NOMO-1 treated with dmso at 0.1 percent for 144 hours (cell line): ENCODE results near the gene NFIX.

Experiments used
- DNase-seq: peaks from one replicate; lab custom pipeline; 2025; ENCODE audit not compliant: unreplicated experiment; lab: John Stamatoyannopoulos, UW

Gene NFIX

DNA sequence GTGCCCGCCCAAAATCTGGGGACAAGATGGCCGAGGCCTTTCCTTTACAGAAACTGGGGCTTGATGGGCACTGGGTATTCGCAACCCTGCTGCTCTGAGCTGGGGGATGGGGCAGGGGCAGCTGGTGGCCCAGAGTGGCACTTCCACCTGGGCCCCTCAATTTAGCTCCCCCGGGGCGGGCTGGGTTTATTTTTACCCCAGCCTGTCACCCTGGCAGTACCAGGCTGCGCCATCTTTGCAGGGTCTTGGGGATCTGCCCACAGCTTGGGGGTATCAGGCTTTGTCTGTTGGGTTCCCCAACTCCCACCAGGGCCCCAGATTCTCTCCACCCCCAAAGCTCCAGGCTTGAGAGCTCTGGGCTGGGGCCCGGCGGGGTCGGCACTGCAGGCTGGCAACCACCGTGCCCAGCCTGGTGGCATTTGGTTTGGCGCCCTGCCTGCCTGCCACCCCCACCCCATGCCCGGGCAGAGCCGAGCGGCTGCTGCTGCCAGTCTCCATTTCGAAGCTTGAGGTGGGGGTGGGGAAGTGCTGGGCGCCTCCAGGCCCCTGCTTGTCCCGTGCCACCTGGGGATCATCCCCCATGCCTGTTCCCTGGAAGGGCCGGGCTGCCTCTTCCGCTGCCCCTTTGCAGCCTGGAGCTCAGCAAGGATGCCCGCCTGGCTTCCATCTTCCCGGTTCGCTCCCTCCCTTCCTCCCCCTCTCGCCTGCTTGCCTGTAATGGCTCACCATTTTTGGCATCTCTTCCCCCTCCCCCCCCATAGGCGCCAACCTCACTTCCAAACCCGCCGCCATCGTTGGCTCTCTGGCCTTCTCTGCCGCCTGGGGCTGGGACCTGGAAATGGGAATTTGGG is 11.4 kb downstream of the NFIX start:
- DNase-seq, result no peak

DNA sequence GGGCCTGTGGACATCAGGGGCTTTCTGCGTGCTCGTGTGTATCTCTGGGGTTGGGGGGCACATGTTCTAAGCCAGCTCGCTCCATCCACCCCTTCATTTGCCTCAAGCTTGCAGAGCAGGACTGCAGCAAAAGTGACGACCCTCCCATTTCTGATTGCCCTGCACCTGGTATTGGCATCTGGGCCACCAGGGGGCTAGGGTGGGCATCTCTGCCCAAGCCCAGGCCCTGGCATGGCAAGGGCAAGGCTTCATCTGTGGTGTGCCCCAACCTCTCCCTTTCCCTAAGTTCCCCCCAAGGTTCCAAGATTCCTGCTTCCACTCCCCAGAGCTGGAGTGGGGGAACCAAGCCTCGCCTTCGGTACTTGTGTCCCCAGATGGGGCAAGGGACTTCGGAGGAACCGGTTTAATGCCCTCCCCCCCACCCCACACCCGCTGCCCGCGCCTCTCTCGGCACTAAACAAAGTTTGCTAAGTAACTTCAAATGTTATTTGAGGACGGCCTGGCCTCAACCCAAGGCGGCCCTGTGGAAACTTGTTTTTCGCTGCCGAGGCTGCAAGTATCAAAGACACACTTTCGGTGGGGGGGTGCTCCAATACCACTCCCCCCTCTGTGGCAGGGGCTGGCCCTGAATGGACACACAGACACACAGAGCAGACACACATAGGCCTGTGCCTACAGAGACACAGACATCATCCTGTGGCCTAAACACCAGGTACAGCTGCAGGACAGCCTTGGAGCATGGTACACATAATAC is 12.2 kb downstream of the NFIX start:
- no peak for DNase-seq

DNA sequence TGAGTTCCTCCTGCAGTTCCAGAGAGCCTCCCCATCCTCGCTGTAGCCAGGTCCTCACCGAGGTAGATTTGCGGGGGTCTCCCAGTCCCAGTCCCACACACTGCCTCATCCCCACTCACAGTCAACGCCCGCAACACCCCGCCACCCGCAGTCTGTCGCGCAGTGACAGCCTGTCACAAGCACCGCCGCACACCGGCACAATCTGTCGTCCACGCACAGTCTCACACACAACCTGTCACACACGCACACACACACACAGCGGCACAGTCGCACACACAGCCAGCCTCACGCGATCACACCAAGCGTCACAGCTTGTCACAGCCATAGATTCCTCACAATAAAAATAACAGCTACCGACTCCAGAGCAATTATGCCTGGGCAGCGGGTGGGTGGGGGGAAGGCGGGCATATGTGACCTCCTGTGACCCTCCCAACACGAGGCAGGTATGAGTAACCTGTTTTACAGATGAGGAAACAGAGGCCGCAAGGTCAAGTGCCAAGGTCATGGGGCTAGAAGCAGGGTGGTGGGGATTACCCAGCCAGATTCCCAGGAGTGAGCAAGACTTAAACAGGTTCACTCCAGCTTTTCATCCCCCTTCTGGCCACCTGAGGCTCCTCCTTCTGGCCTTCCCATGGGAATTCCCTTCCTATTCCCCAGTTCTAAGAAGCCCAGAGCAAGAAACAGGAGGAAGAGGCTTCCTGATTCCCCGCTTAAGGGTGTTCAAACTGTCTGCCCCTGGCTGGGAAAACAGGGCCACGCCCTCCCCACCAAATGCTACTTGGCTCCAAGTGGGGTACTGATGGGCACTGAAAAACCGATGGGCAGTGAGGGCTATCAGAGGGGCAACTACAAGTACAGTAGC is 13.9 kb downstream of the NFIX start:
- no peak for DNase-seq

DNA sequence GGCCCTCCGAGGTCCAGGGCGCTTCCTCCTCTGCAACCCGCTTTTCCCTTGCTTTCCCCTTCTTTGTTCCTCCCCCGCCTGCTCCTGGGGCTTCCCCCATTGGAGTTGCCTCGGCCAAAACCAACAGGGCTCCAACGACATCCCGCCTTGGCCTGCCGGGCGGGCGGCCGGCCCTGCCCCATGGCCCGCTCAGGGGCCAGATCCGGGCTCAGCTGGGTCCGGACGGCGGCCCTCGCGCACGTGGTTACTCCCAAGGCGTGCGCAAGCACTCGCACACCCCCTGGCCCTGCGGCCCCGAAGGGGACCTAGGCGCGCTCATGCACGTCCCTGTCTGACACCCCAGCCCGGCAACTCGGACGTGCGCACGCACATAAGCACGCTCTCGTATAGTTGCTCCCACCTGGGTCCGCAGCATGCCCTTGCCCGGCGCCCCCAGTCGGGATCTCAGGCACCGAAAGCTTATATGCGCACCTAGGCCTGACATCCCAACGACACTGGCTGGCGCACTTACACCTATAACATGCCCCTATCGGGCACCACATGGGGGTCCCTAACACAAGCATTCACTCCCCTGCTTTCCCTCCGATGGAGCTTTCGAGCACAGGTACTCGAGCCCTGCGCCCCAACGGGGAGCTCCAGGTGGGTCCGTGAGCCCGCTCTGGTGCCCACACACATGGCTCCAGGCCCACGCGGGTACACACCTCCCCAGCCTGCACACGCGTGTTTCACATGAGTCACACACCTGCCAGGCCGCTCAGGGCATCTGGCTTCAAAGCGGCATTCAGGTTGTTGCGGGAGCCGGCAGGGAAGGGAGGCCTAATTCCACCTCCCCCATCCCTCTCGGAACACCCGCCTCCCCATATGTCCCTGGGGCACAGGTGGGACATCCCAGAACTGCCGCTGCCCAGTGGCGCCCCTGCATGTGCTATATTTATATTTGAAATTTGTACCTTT is 15.0 kb downstream of the NFIX start:
- DNase-seq, result no peak

DNA sequence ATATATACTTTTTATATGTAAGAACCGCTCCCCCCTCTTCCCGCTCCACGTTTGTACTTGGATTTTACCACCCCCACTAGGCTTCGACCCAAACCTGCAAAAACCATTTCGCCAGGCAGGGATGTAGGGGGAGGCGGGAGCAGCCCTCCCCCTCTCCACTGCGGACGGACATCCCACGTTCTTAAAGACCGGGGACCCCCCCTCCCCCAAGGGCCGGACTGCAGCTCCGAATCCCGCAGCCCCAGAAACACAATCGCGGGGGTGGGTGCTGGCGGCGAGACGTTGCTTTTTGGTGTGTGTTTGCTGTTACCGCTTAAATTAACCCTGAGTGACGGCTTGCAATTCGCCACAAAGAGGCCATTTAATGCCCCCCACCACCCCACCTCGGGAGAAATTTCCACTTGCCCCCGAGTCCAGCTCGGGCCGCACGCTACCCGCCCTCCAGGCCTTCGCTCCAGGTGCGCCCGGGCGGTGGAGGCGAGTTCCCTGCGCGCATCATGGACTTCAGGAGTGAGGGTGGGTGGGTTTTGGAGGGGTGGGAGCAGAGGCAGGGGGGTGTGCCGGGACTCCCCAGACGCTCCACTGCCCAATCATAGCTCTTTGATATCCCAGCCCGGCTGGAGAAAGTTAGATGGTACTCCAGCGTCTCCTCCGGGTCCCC is 15.8 kb downstream of the NFIX start:
- DNase-seq, result no peak

DNA sequence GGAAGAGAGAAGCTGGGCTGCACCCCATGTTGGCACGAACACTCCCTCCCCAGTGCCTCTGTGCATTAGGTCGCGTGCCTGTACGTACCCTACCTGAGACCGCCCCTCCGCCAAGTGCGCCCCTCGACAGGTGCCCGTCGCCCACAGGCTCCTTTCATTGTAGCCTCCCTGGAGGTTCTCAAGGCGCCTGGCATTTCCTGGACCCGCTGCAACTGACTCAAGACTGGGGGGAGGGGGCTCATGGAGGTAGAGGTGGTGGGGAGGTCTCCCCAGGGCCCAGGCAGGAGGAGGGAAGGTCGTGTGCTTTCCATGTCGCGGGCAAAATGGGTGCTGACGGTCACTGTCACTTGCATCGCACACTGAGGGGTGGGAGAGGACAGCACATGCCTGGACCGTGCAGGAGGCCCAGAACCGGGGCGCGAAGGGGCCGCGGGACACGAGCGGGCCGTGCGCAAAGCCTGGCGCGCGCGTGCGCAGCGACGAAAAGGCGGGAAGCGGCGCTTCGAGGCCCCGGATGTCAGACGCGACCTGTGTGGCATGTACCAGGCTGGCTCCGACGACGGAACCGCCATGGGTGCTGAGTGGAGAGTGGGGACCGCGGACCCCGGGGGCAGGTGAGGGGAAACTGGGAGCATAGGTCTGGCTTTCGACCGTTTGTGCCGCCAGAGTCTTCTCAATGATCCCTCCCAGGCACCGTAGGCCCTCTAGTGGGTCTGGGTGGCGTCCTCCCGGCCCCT is 16.5 kb downstream of the NFIX start:
- DNase-seq, result no peak

DNA sequence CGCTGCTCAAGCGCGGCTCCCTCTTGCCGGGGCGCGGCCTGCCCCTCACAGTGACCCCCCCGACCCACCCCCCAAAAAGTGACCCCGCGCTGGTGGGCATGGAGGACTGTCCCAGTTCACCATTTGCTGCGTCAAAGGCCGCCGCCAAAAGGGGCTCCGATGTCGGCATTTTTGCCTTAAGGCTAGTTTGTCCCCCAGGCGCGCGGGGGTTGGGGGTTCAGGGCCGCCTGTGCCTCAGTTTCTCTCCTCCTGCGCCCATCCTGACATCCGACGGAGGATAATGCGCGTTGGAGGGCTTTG is 17.1 kb downstream of the NFIX start:
- no peak for DNase-seq

DNA sequence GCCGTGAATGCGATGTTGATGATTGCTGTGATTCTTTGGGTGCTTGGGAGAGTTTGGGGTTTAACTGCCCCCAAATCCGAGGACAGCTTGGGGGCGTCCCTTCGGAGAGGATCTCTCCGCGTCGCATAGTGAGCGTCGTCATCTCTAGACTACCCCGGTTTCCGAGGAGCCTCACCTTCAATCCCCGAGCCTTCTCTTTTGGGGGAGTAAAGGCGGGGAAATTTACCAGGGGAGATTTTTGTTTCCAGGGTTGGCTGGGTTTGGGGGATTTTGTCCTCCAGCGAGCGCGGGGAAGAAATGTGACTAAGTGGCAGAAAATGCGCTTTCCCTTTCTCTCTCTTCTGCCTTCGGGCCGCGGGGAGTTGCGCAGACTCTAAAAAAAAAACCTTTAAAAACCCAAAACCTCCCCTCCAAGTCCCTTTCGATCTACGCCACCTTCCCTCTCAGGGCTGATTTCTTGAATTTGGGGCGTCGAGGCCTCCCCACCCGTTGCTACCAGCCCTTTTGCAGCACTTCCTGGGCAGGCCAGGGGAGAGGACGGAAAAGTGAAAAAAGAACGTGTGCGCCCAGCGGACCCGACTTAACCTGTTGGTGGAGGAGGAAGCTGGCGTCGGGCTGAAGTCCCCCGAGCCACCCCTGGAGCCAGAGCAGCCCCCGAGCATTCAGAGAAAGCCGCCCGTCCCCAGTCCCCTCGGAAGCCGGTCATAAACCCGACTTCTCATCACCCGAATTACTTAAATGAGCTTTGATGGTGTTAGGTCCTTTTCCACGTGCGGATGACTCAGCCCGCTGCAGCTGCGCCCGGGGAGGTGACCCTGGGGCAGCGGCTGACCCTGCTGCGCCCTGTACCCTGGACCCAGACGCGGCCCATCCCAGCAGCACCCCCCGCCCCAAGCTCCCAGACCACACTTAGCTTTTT is 17.7 kb downstream of the NFIX start:
- DNase-seq, result peak; percentile 29

DNA sequence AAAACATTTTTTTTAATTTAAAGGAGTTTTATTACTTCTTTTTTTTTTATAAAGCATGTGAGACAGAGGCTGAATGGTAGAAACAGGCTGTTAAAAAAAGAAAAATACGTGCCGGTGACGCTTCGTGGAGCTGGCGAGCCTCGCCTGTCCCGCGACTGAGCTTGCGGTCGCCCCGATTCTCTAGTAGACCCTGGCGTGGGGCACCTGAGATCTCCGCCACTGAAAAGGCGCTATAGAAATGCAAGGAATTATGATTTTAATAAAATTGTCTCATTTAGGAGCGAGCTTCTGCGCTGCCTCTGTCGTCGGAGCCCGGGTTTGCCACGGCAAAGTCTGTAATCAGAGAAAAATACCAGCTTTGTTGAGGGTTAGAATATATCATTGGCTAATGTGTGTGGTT is 18.4 kb downstream of the NFIX start:
- DNase-seq, result no peak

DNA sequence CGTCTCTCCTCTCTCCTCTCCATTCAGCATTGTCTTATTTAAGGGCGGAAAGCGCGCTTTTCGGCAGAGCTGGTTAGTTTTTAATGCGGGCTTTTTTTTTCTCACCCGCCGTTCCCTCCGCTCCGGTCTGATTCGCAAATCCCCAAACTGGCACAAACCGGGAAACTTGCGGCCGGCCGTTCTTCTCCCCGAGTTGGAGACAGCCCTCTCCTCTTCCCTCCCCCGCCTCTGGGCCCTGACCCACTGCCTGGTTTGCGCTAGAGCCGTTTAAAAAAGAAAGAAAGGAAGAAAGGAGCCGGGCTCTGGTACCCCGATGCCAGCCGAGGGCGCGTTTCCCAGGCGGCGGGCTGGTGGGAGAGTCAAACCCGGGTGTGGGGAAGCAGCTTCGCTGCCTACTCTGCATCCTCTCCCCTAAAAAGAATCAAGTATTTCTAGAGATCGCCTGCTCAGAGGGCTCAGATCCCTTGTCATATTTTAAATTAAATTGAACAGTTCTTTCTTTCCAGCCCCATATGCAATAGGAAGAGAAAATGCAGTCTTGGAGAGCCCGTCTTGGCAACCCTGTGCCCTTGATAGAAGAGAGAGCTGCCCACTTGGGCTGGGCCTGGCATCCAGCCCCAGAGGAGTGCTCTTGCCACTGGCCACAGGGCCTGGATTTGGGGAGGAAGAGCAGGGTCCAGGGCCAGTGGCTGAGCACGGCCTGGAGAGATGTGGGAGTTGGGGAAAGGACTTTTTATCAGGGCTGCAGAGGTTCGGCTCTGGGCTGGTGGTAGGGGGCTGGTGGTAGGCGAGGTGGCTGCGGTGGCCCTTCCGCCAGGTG is 19.0 kb downstream of the NFIX start:
- no peak for DNase-seq

DNA sequence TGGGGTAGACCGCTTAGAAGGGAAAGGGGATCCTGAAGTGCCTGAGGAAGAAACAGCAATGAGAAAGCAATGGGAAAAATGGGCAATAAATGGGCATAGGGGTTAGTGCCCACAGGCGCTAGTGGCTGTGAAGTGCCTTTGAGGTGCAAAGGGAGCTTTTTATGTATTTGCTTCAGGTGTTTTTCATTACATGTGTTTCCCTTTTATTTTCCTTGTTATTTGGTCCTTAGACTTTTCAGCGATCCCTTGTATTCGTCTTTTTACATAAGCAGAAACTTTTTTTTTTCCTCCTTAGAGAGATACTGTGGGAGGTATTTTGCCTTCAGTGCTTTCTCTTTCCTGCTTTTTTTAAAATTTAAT is 19.6 kb downstream of the NFIX start:
- no peak for DNase-seq

DNA sequence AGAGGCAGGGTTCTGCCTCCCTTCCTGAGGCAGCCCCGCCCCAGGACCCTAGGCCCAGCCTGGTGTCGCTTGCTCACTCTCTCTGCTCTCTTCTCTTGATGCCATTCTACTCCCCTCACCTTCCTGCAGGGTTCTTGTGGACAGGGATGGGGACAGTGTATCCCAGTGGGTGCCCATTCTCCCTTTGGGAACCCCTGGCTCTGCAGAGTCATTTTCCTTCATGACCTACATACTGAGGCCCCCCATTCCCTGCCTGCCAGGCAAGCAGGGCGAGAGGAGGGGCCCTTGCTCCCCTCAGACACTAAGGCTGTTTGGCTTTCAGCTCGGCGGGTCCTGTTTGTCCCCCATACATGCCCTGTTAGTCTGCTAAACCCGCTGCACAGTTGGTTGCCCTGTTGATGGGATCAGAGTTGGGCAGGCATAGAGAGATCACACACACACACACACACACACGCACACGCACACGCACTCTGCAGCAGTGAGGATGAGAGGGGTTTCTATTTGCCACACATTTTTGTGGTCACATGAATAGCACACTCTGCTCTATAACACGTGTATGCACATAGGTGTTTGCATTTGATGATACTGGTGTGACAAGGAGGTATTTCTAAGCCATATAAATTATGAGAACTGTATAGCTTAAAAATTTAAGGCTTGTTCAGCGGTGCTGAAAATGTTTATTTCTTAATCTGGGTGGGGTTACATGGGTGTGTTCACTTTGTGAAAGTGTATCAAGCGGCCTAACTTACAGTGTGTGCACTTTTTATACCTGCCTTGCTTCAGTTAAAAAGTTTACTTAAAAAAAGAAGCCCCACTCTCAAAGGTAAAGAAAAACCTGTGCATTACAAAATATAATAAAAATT is 20.3 kb downstream of the NFIX start:
- no peak for DNase-seq

DNA sequence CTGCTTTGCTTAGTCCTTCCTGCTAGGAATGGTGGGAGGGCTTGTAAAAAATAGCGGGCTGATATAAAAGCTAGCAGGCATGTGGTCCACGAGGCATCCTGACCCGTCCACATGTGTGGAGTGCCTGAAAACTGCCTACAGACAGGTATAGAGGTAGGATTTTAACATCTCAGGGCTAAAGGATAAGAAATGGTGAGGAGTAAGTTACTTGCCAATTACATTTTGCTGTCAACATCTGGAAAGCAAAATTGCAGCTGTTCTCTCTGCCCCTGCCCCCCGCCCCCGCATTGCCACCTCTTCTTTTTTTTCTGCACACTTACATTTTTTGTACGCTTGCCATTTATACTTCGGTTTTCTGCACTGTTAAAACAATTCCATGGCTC is 21.0 kb downstream of the NFIX start:
- no peak for DNase-seq

DNA sequence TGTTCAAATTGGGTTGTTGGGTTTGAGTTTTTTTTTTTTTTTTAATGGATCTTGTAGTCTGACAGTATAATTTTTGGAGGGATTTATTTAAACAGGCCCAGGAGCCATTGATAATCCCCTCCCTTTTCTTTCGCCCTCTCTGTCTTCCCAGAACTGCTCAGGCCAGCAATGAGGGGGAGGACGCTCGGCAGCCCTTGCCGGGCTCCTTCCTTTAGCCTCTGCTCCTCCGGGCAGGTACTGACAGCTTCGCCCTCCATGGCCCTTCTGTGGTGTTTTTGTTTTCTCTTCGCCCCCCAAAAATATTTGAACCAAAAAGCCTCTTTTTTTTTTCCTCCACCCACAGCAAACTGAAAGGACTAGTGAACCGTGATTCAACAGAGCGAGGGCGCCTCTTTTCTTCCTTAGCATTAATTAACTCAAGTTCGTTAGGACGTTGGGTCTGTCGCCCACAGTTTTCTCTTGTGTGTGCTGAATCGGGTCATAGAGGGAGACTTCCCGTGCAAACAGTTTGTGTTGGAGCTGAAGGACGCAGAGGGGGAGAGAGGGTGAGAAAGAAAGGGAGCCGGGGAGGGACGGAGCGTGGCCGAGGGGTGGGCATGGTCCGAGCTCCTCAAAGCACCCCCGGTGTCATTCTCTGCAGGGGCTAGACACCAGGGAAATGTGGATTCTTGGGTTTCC is 21.5 kb downstream of the NFIX start:
- no peak for DNase-seq

DNA sequence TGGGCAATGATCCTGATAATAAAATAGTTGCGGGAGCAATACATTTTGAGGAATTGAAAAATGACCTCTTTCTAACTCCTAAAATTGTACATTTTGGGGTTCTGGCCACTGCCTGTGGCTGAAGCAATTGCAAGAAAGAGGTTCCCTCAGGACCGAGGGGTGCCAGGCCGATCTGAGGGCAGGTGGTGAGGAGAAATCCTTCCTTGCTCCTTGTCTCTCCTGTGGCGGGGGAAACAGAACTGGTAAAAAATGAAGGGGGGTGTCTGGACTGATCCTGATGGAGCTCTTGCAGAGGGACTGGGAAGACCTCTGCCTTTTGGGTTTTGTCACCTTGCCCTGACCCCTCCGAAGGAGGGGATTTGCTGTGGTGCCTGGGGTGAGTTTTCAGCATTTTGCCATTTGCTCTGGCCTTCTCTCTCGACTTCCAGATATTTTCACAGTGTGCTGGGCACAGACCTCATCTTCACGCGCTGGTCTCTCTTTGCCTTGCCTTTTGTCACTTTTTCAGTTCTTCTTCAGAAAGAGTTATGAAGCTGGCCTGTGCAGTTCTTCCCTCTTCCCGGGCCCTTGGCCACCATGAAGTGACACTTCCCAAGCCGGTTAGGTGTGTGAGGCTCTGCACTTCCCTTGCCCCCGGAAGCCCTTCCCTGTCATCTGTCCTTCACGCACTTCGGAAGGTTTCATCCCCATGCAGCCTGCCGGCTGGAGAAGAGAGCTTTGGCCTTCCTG is 22.2 kb downstream of the NFIX start:
- DNase-seq, result no peak
